ENCODE data around the gene CSNK1D.
"Not testable (repeated sequence)": the region's sequence is repeated elsewhere in the genome, so short reads cannot be mapped to it uniquely, and the experiment has no call there.

Gene CSNK1D

GRCh38 chr17:82195675-82196672, 77.5 kb downstream of the CSNK1D start:
- no peak for DNase-seq (ENCODE audit: extremely low read depth in 1 of 2, low read depth in 1 of 2)

- no peak for DNase-seq (ENCODE audit: extremely low read depth in 1 of 2, low read depth in 1 of 2)
Measured at GRCh38 chr17:82194765-82195164, 78.7 kb downstream of the CSNK1D start.

- DNase-seq (ENCODE audit: extremely low read depth in 1 of 2, low read depth in 1 of 2) = no peak
Measured at GRCh38 chr17:82193520-82194220, 79.8 kb downstream of the CSNK1D start.

GRCh38 chr17:82193050-82193449, 80.5 kb downstream of the CSNK1D start:
- DNase-seq (ENCODE audit: extremely low read depth in 1 of 2, low read depth in 1 of 2) = not testable (repeated sequence)
